Measurements from ENCODE around the gene WIPF2. TPM values are rescaled to one million over a fixed set of nuclear protein-coding genes. Genes with fewer than 3 reads are reported as not detected.

WIPF2 gene
- total and polyA plus RNA-seq, 5 donors from 2014 or later: 8.0 to 40.7 (median 9.6) TPM

GRCh38 chr17:40329839-40330794 lies 111.0 kb downstream of the WIPF2 start:
- H3K4me1 ChIP-seq (ENCODE audit: control insufficient read depth, insufficient read depth, low read length, poor library complexity, severe bottlenecking): peaks cover 99% of the 10 kb centered on the region
- peak overlapping the region; percentile 68 for H3K4me3 ChIP-seq (ENCODE audit: low read depth, low read length)
- no peaks in the 10 kb centered on the region for H3K27me3 ChIP-seq (ENCODE audit: control insufficient read depth, insufficient read depth, low read length)
- ATAC-seq (ENCODE audit: low read depth in 2 of 2): peak in 1 of 2 donors; percentile 4
- H3K27ac ChIP-seq (ENCODE audit: insufficient read depth, low read length, poor library complexity, severe bottlenecking): peak overlapping the region; percentile 66
- peak in 1 of 3 donors; percentile 71 for DNase-seq
- Mint-ChIP-seq H3K27me3 (peaks cover 7% of the 10 kb centered on the region), H3K4me3 (peak overlapping the region; percentile 45 to 91 (median 70)), H3K4me1 (peaks cover 18 to 93% (median 71%) of the 10 kb centered on the region in 4 donors), H3K9me3 (no peaks in the 10 kb centered on the region), H3K27ac (peak overlapping the region; percentile 87 to 96 (median 93)), H3K36me3 (peaks cover 15% of the 10 kb centered on the region)
- H3K9me3 ChIP-seq (ENCODE audit: control insufficient read depth in 2 of 2, low read length in 2 of 2): no peaks in the 10 kb centered on the region
- H3K36me3 ChIP-seq (ENCODE audit: control insufficient read depth, insufficient read depth, low read length): peaks cover 17% of the 10 kb centered on the region

- Histone ChIP-seq H3K27ac (ENCODE audit: insufficient read depth, low read length, poor library complexity, severe bottlenecking) (peak overlapping the region; percentile 66), H3K4me3 (ENCODE audit: low read depth, low read length) (no peak overlapping the region), H3K4me1 (ENCODE audit: control insufficient read depth, insufficient read depth, low read length, poor library complexity, severe bottlenecking) (peaks cover 95% of the 10 kb centered on the region), H3K9me3 (ENCODE audit: control insufficient read depth in 2 of 2, low read length in 2 of 2) (no peaks in the 10 kb centered on the region), H3K27me3 (ENCODE audit: control insufficient read depth, insufficient read depth, low read length) (no peaks in the 10 kb centered on the region), H3K36me3 (ENCODE audit: control insufficient read depth, insufficient read depth, low read length) (peaks cover 17% of the 10 kb centered on the region)
- no peak for ATAC-seq (ENCODE audit: low read depth in 2 of 2)
- peaks cover 4% of the 10 kb centered on the region for H3K27me3 Mint-ChIP-seq
- H3K4me1 Mint-ChIP-seq: peaks cover 18 to 92% (median 64%) of the 10 kb centered on the region in 4 donors
- peaks cover 15% of the 10 kb centered on the region for H3K36me3 Mint-ChIP-seq
- no peaks in the 10 kb centered on the region for H3K9me3 Mint-ChIP-seq
- H3K4me3 Mint-ChIP-seq: peak overlapping the region; percentile 38 to 91 (median 70)
- DNase-seq: no peak
- peak overlapping the region; percentile 20 to 93 (median 87) for H3K27ac Mint-ChIP-seq
These were observed 111.9 kb downstream of the WIPF2 start for GRCh38 chr17:40330850-40331470.

- Histone ChIP-seq H3K36me3 (ENCODE audit: control insufficient read depth, insufficient read depth, low read length) (peaks cover 17% of the 10 kb centered on the region), H3K4me1 (ENCODE audit: control insufficient read depth, insufficient read depth, low read length, poor library complexity, severe bottlenecking) (peaks cover 89% of the 10 kb centered on the region), H3K9me3 (ENCODE audit: control insufficient read depth in 2 of 2, low read length in 2 of 2) (no peaks in the 10 kb centered on the region), H3K4me3 (ENCODE audit: low read depth, low read length) (no peak overlapping the region), H3K27me3 (ENCODE audit: control insufficient read depth, insufficient read depth, low read length) (no peaks in the 10 kb centered on the region), H3K27ac (ENCODE audit: insufficient read depth, low read length, poor library complexity, severe bottlenecking) (no peak overlapping the region)
- H3K4me3 Mint-ChIP-seq: peak overlapping the region; percentile 51 to 91 (median 64)
- ATAC-seq (ENCODE audit: low read depth in 2 of 2) (no peak), DNase-seq (no peak)
- H3K27me3 Mint-ChIP-seq: peaks cover 4% of the 10 kb centered on the region
- H3K4me1 Mint-ChIP-seq: peaks cover 18 to 92% (median 59%) of the 10 kb centered on the region in 4 donors
- peaks cover 15% of the 10 kb centered on the region for H3K36me3 Mint-ChIP-seq
- H3K9me3 Mint-ChIP-seq: no peaks in the 10 kb centered on the region
- peak overlapping the region in 2 of 3 donors; percentile 27 to 78 for H3K27ac Mint-ChIP-seq
These were observed 112.9 kb downstream of the WIPF2 start for GRCh38 chr17:40331743-40332641.

Other genes starting within 250 kb of the WIPF2 start
- gene PSMD3, start 238.5 kb upstream of the WIPF2 start, total RNA-seq: 62.4 TPM
- gene PSMD3, start 238.5 kb upstream of the WIPF2 start, polyA plus RNA-seq: 10 to 100 TPM; 47.9 to 51.0 (median 49.3) TPM
- not detected for gene CSF3, start 203.9 kb upstream of the WIPF2 start, total RNA-seq
- gene CSF3, start 203.9 kb upstream of the WIPF2 start, polyA plus RNA-seq: not detected
- 78.8 TPM for gene MED24, start 164.9 kb upstream of the WIPF2 start, total RNA-seq
- 10 to 100 TPM; 34.3 to 46.1 (median 40.3) TPM for gene MED24, start 164.9 kb upstream of the WIPF2 start, polyA plus RNA-seq
- 29.4 TPM for gene THRA, start 156.3 kb upstream of the WIPF2 start, total RNA-seq
- gene THRA, start 156.3 kb upstream of the WIPF2 start, polyA plus RNA-seq: 10 to 100 TPM; 10.7 to 15.9 (median 13.4) TPM
- 29.5 TPM for gene NR1D1, start 118.7 kb upstream of the WIPF2 start, total RNA-seq
- gene NR1D1, start 118.7 kb upstream of the WIPF2 start, polyA plus RNA-seq: 10 to 100 TPM in 1 of 4 donors, 1 to 10 TPM in 3; 4.9 to 10.1 (median 6.2) TPM
- gene MSL1, start 97.3 kb upstream of the WIPF2 start, total RNA-seq: 126 TPM
- gene MSL1, start 97.3 kb upstream of the WIPF2 start, polyA plus RNA-seq: 10 to 100 TPM in 2 of 4 donors, 1 to 10 TPM in 2; 9.3 to 10.5 (median 9.8) TPM
- gene CASC3, start 78.8 kb upstream of the WIPF2 start, total RNA-seq: 165 TPM
- gene CASC3, start 78.8 kb upstream of the WIPF2 start, polyA plus RNA-seq: 10 to 100 TPM; 42.5 to 46.6 (median 44.2) TPM
- 4.5 TPM for gene RAPGEFL1, start 41.8 kb upstream of the WIPF2 start, total RNA-seq
- gene RAPGEFL1, start 41.8 kb upstream of the WIPF2 start, polyA plus RNA-seq: under 1 TPM in 1 of 4 donors, not detected in 3; 0.79 TPM
- gene CDC6, start 68.6 kb downstream of the WIPF2 start, total RNA-seq: 5.7 TPM
- 1 to 10 TPM in 2 of 4 donors, under 1 TPM in 1, not detected in 1; 0.59 to 1.7 (median 1.1) TPM for gene CDC6, start 68.6 kb downstream of the WIPF2 start, polyA plus RNA-seq
- 126 TPM for gene RARA, start 89.9 kb downstream of the WIPF2 start, total RNA-seq
- gene RARA, start 89.9 kb downstream of the WIPF2 start, polyA plus RNA-seq: 10 to 100 TPM in 3 of 4 donors, 1 to 10 TPM in 1; 7.3 to 14.5 (median 12.6) TPM
- not detected for gene GJD3, start 145.4 kb downstream of the WIPF2 start, total RNA-seq
- not detected for gene GJD3, start 145.4 kb downstream of the WIPF2 start, polyA plus RNA-seq
- 13.2 TPM for gene TOP2A, start 198.6 kb downstream of the WIPF2 start, total RNA-seq
- gene TOP2A, start 198.6 kb downstream of the WIPF2 start, polyA plus RNA-seq: 1 to 10 TPM; 2.1 to 8.1 (median 2.6) TPM
- 3.7 TPM for gene IGFBP4, start 224.1 kb downstream of the WIPF2 start, total RNA-seq
- 1 to 10 TPM in 3 of 4 donors, under 1 TPM in 1; 0.63 to 1.3 (median 1.2) TPM for gene IGFBP4, start 224.1 kb downstream of the WIPF2 start, polyA plus RNA-seq